HUES48 (cell line): ENCODE results near the gene PNMA6E.

Experiments used
- H3K27ac ChIP-seq: one replicate; pipeline ENCODE4 v1.7.0; 2013; ENCODE audit warnings: low read depth, low read length, inconsistent platforms
- H3K27me3 ChIP-seq: 2 replicates; pipeline ENCODE4 v1.6.1; 2013; ENCODE audit warnings: mild to moderate bottlenecking, low read length; ENCODE audit not compliant: control insufficient read depth, insufficient read depth
- H3K36me3 ChIP-seq: 2 replicates; pipeline ENCODE4 v1.6.1; 2013; ENCODE audit warnings: low read length; ENCODE audit not compliant: control insufficient read depth, insufficient read depth
- H3K4me1 ChIP-seq: 2 replicates; pipeline ENCODE4 v1.6.1; 2013; ENCODE audit warnings: mild to moderate bottlenecking, low read length; ENCODE audit not compliant: control insufficient read depth, insufficient read depth
- H3K4me3 ChIP-seq: 2 replicates; pipeline ENCODE4 v1.5.1; 2013; ENCODE audit warnings: mild to moderate bottlenecking, low read depth, low read length
- H3K9ac ChIP-seq: 2 replicates; pipeline ENCODE4 v1.6.1; 2013; ENCODE audit warnings: mild to moderate bottlenecking, low read depth, low read length, moderate library complexity
- H3K9me3 ChIP-seq: 2 replicates; pipeline ENCODE4 v1.6.1; 2013; ENCODE audit warnings: low read length; ENCODE audit not compliant: control insufficient read depth, insufficient read depth

PNMA6E gene

GRCh38 chrX:153414856-153415510 lies 13.8 kb upstream of the PNMA6E start:
- no peak overlapping the region for H3K27ac ChIP-seq
- H3K9ac ChIP-seq = no peak overlapping the region
- peaks cover 65% of the 10 kb centered on the region for H3K9me3 ChIP-seq
- no peak overlapping the region for H3K4me3 ChIP-seq
- H3K27me3 ChIP-seq = peaks cover 23% of the 10 kb centered on the region
- H3K36me3 ChIP-seq = no peaks in the 10 kb centered on the region
- H3K4me1 ChIP-seq = no peaks in the 10 kb centered on the region

- Histone ChIP-seq H3K36me3 (no peaks in the 10 kb centered on the region), H3K4me1 (no peaks in the 10 kb centered on the region), H3K27me3 (peaks cover 23% of the 10 kb centered on the region), H3K9ac (no peak overlapping the region), H3K9me3 (peaks cover 53% of the 10 kb centered on the region), H3K4me3 (no peak overlapping the region), H3K27ac (no peak overlapping the region)
Observed at GRCh38 chrX:153413731-153414130, 12.6 kb upstream of the PNMA6E start.

GRCh38 chrX:153412746-153413720 lies 11.9 kb upstream of the PNMA6E start:
- Histone ChIP-seq H3K4me1 (no peaks in the 10 kb centered on the region), H3K9ac (no peak overlapping the region), H3K9me3 (peaks cover 47% of the 10 kb centered on the region), H3K36me3 (no peaks in the 10 kb centered on the region), H3K27ac (no peak overlapping the region), H3K4me3 (no peak overlapping the region), H3K27me3 (peaks cover 23% of the 10 kb centered on the region)

DNA sequence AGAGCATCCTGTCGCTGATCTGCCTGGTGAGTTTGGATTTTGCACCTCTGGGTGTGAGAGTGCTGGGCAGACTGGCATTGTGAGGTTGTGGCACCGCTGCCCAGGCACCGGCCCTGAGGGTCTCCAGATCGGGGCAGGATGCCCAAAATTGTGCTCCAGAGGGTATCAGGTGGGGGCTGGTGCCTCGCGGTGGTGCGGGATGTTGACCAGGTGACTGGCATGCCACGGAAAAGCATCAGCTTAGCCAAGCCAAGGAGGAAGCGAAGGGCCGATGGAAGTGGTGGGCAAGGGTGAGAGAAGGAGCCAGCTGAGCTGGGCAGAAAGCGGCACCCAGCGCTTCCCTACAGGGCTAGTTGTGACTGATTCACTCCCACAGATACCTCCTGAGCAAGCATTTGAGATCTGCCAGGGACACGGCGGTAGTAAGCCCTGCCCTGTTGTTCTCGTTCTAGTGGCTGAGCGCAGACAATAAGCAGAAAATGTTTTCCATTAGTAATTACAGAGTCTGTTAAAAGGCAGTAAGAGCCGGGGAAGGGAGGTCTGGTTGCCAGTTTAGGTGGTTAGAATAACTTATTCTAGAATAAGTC lies 10.9 kb upstream of the PNMA6E start:
- Histone ChIP-seq H3K9ac (no peak overlapping the region), H3K27ac (no peak overlapping the region), H3K4me3 (peak overlapping the region; percentile 46; the same call in 1 of the 2 replicates), H3K4me1 (no peaks in the 10 kb centered on the region), H3K36me3 (no peaks in the 10 kb centered on the region), H3K9me3 (peaks cover 40% of the 10 kb centered on the region), H3K27me3 (peaks cover 23% of the 10 kb centered on the region)

DNA sequence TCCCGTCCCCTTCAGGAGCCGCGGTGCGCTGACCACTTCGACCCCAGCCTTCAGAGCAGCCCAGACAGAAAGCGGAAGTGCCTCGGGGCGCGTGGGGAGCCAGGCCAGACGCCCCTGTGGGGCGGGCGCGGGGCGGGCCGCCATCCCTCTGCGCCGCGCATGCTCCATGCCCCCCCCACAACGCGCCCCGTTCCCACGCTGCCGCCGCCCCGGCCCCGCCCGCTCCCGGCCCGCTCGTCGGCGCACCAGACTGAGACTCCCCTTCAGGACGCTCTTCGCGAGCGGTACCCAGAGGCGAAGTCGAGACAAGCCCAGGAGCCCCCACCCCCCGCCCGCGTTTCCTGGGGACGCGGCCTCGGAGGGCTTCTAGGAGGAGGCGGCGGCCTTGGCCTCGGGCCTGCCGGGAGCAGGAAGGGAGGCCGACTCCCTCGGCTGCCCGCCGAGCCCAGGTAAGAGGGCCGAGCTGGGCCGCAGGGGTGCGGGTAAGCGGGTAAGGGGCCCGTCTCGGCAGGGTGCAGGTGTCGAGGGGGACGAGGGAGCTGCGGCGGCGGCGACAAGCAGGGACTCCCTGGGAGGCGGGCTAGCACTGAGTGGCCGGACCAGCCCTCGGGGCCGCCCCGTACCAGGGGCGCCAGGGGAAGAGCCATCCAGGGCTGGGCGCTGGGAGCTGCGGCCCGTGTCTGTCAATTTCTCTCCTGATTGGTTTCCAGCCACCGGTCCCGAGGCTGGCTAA lies 10.3 kb upstream of the PNMA6E start, which contains the start of gene ZFP92:
TSS of gene ZFP92 (plus strand) at position 218 of the 733 bp plus-strand sequence. CDS start 6,851 bp downstream, outside the sequence.
- Histone ChIP-seq H3K36me3 (no peaks in the 10 kb centered on the region), H3K27ac (no peak within 1 kb of the TSS), H3K9me3 (peaks cover 38% of the 10 kb centered on the region), H3K9ac (no peak within 1 kb of the TSS), H3K4me3 (peak within 1 kb of the TSS; percentile 46), H3K4me1 (no peaks in the 10 kb centered on the region), H3K27me3 (peaks cover 23% of the 10 kb centered on the region)

GRCh38 chrX:153410888-153411254 lies 9.7 kb upstream of the PNMA6E start:
- Histone ChIP-seq H3K27me3 (peaks cover 23% of the 10 kb centered on the region), H3K4me1 (no peaks in the 10 kb centered on the region), H3K36me3 (no peaks in the 10 kb centered on the region), H3K4me3 (peak overlapping the region; percentile 46), H3K9ac (no peak overlapping the region), H3K9me3 (peaks cover 37% of the 10 kb centered on the region; the same call in 1 of the 2 replicates), H3K27ac (no peak overlapping the region)

GRCh38 chrX:153410373-153410772 lies 9.2 kb upstream of the PNMA6E start:
- peaks cover 23% of the 10 kb centered on the region for H3K27me3 ChIP-seq
- no peaks in the 10 kb centered on the region for H3K4me1 ChIP-seq
- peaks cover 38% of the 10 kb centered on the region; the same call in 1 of the 2 replicates for H3K9me3 ChIP-seq

DNA sequence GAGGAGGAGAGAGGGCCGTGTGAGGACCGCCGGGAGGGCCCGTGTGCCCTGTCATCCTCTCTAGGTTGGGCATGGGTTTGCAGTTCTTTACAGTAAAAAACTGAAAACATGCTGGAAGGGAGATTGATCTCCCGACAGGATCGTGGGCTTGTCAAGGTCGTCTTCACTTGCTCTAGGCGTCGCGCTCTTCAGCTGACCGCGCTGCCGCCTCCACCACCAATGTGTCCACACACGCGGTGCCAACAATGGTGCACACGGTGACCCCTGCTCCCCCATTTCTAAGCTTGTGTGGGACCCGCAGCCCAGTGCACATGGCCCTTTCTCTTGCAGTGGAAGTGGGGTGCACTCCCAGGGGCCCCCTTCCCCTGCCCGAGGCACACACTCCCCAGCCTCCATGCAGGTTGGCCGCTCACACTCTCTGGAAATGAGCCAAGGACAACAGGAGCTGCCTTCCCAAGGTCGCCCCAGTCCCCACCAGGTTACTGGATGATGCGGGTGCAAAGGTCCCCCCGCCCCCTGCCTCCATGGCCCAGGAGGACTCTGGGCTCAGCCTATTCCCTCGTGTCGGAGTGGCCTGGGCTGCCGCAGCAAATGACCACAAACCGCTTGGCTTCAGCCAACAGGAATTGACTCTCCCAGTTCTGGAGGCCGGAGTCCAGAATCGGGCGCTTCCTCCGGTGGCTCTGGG lies 8.4 kb upstream of the PNMA6E start:
- Histone ChIP-seq H3K9me3 (peaks cover 39% of the 10 kb centered on the region), H3K4me3 (no peak overlapping the region), H3K36me3 (no peaks in the 10 kb centered on the region), H3K27ac (no peak overlapping the region), H3K27me3 (peaks cover 23% of the 10 kb centered on the region), H3K9ac (no peak overlapping the region), H3K4me1 (no peaks in the 10 kb centered on the region)

More at GRCh38 chrX:153410373-153410772, 9.2 kb upstream of the PNMA6E start:
- H3K4me3 ChIP-seq = no peak overlapping the region
- no peak overlapping the region for H3K27ac ChIP-seq
- no peak overlapping the region for H3K9ac ChIP-seq
- H3K36me3 ChIP-seq = no peaks in the 10 kb centered on the region

GRCh38 chrX:153408871-153409351 lies 7.8 kb upstream of the PNMA6E start:
- no peak overlapping the region for H3K9ac ChIP-seq
- H3K4me1 ChIP-seq = no peaks in the 10 kb centered on the region
- peaks cover 38% of the 10 kb centered on the region for H3K9me3 ChIP-seq
- no peak overlapping the region for H3K27ac ChIP-seq
- H3K27me3 ChIP-seq = peaks cover 23% of the 10 kb centered on the region
- no peaks in the 10 kb centered on the region for H3K36me3 ChIP-seq
- H3K4me3 ChIP-seq = no peak overlapping the region

- Histone ChIP-seq H3K9ac (no peak overlapping the region), H3K27ac (no peak overlapping the region), H3K27me3 (peaks cover 23% of the 10 kb centered on the region)
Observed at GRCh38 chrX:153408221-153408721, 7.1 kb upstream of the PNMA6E start.

More at GRCh38 chrX:153408221-153408721, 7.1 kb upstream of the PNMA6E start:
- Histone ChIP-seq H3K4me3 (no peak overlapping the region), H3K4me1 (no peaks in the 10 kb centered on the region), H3K36me3 (no peaks in the 10 kb centered on the region), H3K9me3 (peaks cover 34% of the 10 kb centered on the region)
